HG02970 (cell line): ENCODE data around the gene CAST.
A peak's percentile ranks its signal among the peaks of the same experiment; 100 is the strongest.

Experiments
- ATAC-seq: cut with Tn5 transposase; IDR thresholded peaks from one replicate; pipeline ENCODE4 v1.9.1; 2021; ENCODE audit warnings: mild to moderate bottlenecking, moderate library complexity, moderate number of reproducible peaks; ENCODE audit not compliant: unreplicated experiment, low FRiP score

CAST gene

GRCh38 chr5:96808541-96808828, 146.3 kb downstream of the CAST start:
- ATAC-seq: no peak

GRCh38 chr5:96808868-96809558, 146.8 kb downstream of the CAST start:
- ATAC-seq: no peak

GRCh38 chr5:96809921-96810320, 147.7 kb downstream of the CAST start:
- ATAC-seq: no peak

- ATAC-seq: no peak
Measured at GRCh38 chr5:96812851-96813250, 150.7 kb downstream of the CAST start.

GRCh38 chr5:96814041-96814440, 151.9 kb downstream of the CAST start:
- no peak for ATAC-seq

- ATAC-seq: peak; percentile 52
Measured at GRCh38 chr5:96816411-96816939, 154.3 kb downstream of the CAST start.

GRCh38 chr5:96816991-96817390, 154.8 kb downstream of the CAST start:
- peak; percentile 28 for ATAC-seq

GRCh38 chr5:96817506-96817905, 155.3 kb downstream of the CAST start:
- no peak for ATAC-seq

- no peak for ATAC-seq
Measured at GRCh38 chr5:96818125-96818788, 156.1 kb downstream of the CAST start.

- no peak for ATAC-seq
Measured at GRCh38 chr5:96819806-96820205, 157.6 kb downstream of the CAST start.

- ATAC-seq: no peak
Measured at GRCh38 chr5:96821260-96821916, 159.2 kb downstream of the CAST start.

- no peak for ATAC-seq
Measured at GRCh38 chr5:96822686-96823459, 160.7 kb downstream of the CAST start.

- no peak for ATAC-seq
Measured at GRCh38 chr5:96823900-96824380, 161.8 kb downstream of the CAST start.
